ENCODE measurements around the gene OR8B8. TPM values are rescaled to one million over a fixed set of nuclear protein-coding genes. Genes with fewer than 3 reads are reported as not detected.

Gene OR8B8
- total and polyA plus RNA-seq, 2 donors (not counting 3 experiments of a cell fraction or from before 2014, with no cell fraction given), result not detected

GRCh38 chr11:124440608-124441007, 4.9 kb downstream of the OR8B8 start:
- Histone ChIP-seq H4K20me1 (replicated peaks; ENCODE audit: control insufficient read depth, extremely low read depth, insufficient read depth, low read length) (no peaks in the 10 kb centered on the region), H3K4me3 (replicated peaks in 1 of 3; ENCODE audit: insufficient read depth in 1 of 3, low read depth in 1 of 3, low read length in 3 of 3) (no peak overlapping the region), H2AFZ (ENCODE audit: low read depth, low read length) (no peak overlapping the region), H3K9me3 (replicated peaks; ENCODE audit: control insufficient read depth, insufficient read depth, low read length) (no peaks in the 10 kb centered on the region), H3K9me1 (replicated peaks; ENCODE audit: control insufficient read depth, extremely low read depth, insufficient read depth, low read length) (no peaks in the 10 kb centered on the region), H3K36me3 (ENCODE audit: control insufficient read depth in 2 of 2, extremely low read depth in 1 of 2, insufficient read depth in 2 of 2, low read length in 2 of 2) (no peaks in the 10 kb centered on the region), H3K4me2 (ENCODE audit: insufficient read depth, low read length) (no peak overlapping the region), H3K27ac (ENCODE audit: insufficient read depth, low read depth, low read length) (no peak overlapping the region), H3K9ac (replicated peaks; ENCODE audit: extremely low read depth, insufficient read depth, low read length) (no peak overlapping the region), H3K27me3 (ENCODE audit: control insufficient read depth in 2 of 2, insufficient read depth in 2 of 2, low read length in 2 of 2) (no peaks in the 10 kb centered on the region), H3K4me1 (ENCODE audit: control insufficient read depth, extremely low read depth, insufficient read depth, low read length) (no peaks in the 10 kb centered on the region), H3K79me2 (ENCODE audit: control insufficient read depth, insufficient read depth, low read length) (no peaks in the 10 kb centered on the region)
- DNase-seq (ENCODE audit: low read depth, low spot score), result no peak
- intact Hi-C loops (cut with micrococcal nuclease) (no loop called here), dilution Hi-C loops (cut with MboI; ENCODE audit: extremely low pct_ligation_motif_present, low sequenced_read_pairs) (no loop called here)
- TF ChIP-seq FOS (IDR thresholded peaks at IDR 0.05; ENCODE audit: borderline replicate concordance, insufficient read depth, low read length), result no peak
- TF ChIP-seq GATA2 (IDR thresholded peaks at IDR 0.05; ENCODE audit: insufficient read depth, insufficient read length, low read depth, low read length), result no peak
- TF ChIP-seq CTCF (IDR thresholded peaks at IDR 0.05; ENCODE audit: extremely low read depth in 1 of 2, insufficient read depth in 1 of 2, low read depth in 1 of 2, low read length in 2 of 2), result no peak
- TF ChIP-seq POLR2A (IDR thresholded peaks at IDR 0.05; ENCODE audit: low read depth, low read length), result no peak
- TF ChIP-seq POLR2AphosphoS5 (IDR thresholded peaks at IDR 0.05; ENCODE audit: insufficient read depth, low read depth, low read length), result no peak
- no peak for TF ChIP-seq MAX (IDR thresholded peaks at IDR 0.05; ENCODE audit: insufficient read depth, insufficient read length)
- no peak for TF ChIP-seq MYC (IDR thresholded peaks at IDR 0.05; ENCODE audit: low read depth, low read length)
- TF ChIP-seq EZH2 (IDR thresholded peaks at IDR 0.05; ENCODE audit: borderline replicate concordance, low read depth, low read length, severe bottlenecking), result no peak
- TF ChIP-seq JUN (IDR thresholded peaks at IDR 0.05; ENCODE audit: borderline replicate concordance, insufficient read depth, insufficient read length, low read depth), result no peak
- POLR2A ChIA-PET, result interaction anchor here (0.9 kb wide), 1 partner anchor 41 kb away, joined by 4 read pairs; no protein-coding TSS in a partner anchor
- no peak for FAIRE-seq
- BruUV-seq (replicated peaks), result no TSS peak
- CTCF ChIA-PET, result no interaction called here

All from endothelial cell of umbilical vein (primary cell).